Measurements from ENCODE around the gene PCMT1.
"Not testable (repeated sequence)": the region's sequence is repeated elsewhere in the genome, so short reads cannot be mapped to it uniquely, and the experiment has no call there.

PCMT1 gene

GRCh38 chr6:149749594-149750135, at the start of gene PCMT1:
PCMT1 (plus strand) TSS chr6:149749741; CDS start chr6:149749902, 161 bp downstream.
- DNase-seq (ENCODE audit: low spot score) = peak; percentile 97

GRCh38 chr6:149701714-149702113, 47.8 kb upstream of the PCMT1 start:
- DNase-seq (ENCODE audit: low spot score) = no peak

GRCh38 chr6:149711711-149712110, 37.8 kb upstream of the PCMT1 start:
- no peak for DNase-seq (ENCODE audit: low spot score)

- no peak for DNase-seq (ENCODE audit: low spot score)
Measured at GRCh38 chr6:149714442-149714841, 35.1 kb upstream of the PCMT1 start.

- no peak for DNase-seq (ENCODE audit: low spot score)
Measured at GRCh38 chr6:149716181-149716963, 33.2 kb upstream of the PCMT1 start.

GRCh38 chr6:149717255-149717587, 32.3 kb upstream of the PCMT1 start:
- DNase-seq (ENCODE audit: low spot score) = no peak

- DNase-seq (ENCODE audit: low spot score) = peak; percentile 94
Measured at GRCh38 chr6:149717588-149718458, 31.7 kb upstream of the PCMT1 start, which contains the start of gene LATS1. LATS1 (minus strand) TSS chr6:149718101; CDS start chr6:149702126, 15,975 bp downstream.

- no peak for DNase-seq (ENCODE audit: low spot score)
Measured at GRCh38 chr6:149719531-149719930, 30.0 kb upstream of the PCMT1 start.

- no peak for DNase-seq (ENCODE audit: low spot score)
Measured at GRCh38 chr6:149723262-149723661, 26.3 kb upstream of the PCMT1 start.

- peak; percentile 70 for DNase-seq (ENCODE audit: low spot score)
Measured at GRCh38 chr6:149723771-149724417, 25.6 kb upstream of the PCMT1 start.

- DNase-seq (ENCODE audit: low spot score) = no peak
Measured at GRCh38 chr6:149725785-149726184, 23.8 kb upstream of the PCMT1 start.

GRCh38 chr6:149727793-149728498, 21.6 kb upstream of the PCMT1 start:
- DNase-seq (ENCODE audit: low spot score) = no peak

GRCh38 chr6:149728499-149729234, 20.9 kb upstream of the PCMT1 start:
- DNase-seq (ENCODE audit: low spot score) = no peak

- DNase-seq (ENCODE audit: low spot score) = no peak
Measured at GRCh38 chr6:149729824-149730223, 19.7 kb upstream of the PCMT1 start.

- DNase-seq (ENCODE audit: low spot score) = no peak
Measured at GRCh38 chr6:149733089-149733720, 16.3 kb upstream of the PCMT1 start.

- DNase-seq (ENCODE audit: low spot score) = no peak
Measured at GRCh38 chr6:149734915-149735314, 14.6 kb upstream of the PCMT1 start.

GRCh38 chr6:149745252-149745651, 4.3 kb upstream of the PCMT1 start:
- not testable (repeated sequence) for DNase-seq (ENCODE audit: low spot score)

- DNase-seq (ENCODE audit: low spot score) = peak; percentile 89
Measured at GRCh38 chr6:149746147-149746946, 3.2 kb upstream of the PCMT1 start, which contains the start of gene NUP43. NUP43 (minus strand) TSS chr6:149746529; CDS start chr6:149746495, 34 bp downstream.

- DNase-seq (ENCODE audit: low spot score) = not testable (repeated sequence)
Measured at GRCh38 chr6:149749082-149749593, 403 bp upstream of the PCMT1 start.

Measured in D341Med (cell line).